ENCODE data around the gene NELL2. TPM values are rescaled to one million over a fixed set of nuclear protein-coding genes. Genes with fewer than 3 reads are reported as not detected.
"Not testable (repeated sequence)": the region's sequence is repeated elsewhere in the genome, so short reads cannot be mapped to it uniquely, and the experiment has no call there.

NELL2 gene
- total RNA-seq, 5 donors from 2014 or later (not counting 1 experiment from before 2014, with no cell fraction given) = 154 to 212 (median 169) TPM

DNA sequence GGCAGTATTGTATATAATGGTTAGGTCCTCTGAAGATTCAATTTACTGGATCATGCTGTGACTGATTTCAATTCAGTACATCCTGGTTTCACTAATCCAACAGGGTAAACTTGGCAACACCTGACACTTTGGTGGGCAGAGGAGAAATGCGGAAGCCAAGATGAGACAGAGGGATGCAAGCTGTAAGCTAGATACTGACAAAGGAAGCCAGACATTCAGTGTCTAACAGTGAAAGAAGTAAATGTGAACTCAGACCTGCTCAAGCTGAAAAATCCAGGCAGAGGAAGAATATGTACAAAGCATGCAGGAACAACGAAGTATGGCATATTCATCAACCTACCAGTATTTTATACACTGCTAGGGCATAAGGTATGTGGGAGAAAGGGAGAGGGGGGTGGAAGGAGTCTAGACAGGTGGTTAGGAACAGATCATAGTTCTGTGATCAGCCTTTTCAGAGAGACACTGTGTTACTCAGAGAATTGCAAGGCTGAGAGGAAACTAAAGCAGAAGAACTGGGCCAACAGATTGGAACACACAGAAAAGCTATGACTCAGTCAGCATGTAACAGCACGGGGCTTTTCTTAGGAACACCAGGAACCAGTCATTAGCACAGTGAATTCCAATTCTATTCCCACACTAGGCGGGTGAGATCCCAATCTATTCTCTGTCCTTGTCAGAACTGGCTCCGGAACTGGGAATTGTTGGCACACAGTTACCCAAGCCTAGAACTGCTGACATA is 40.3 kb downstream of the NELL2 start:
- WGBS (ENCODE audit: insufficient coverage) = 77% methylated on average over 4 of the region's 5 CpGs
- Histone ChIP-seq H3K4me3 (ENCODE audit: control insufficient read depth in 1 of 2, extremely low read depth in 1 of 2, low read length in 1 of 2) (no peak overlapping the region), H3K27ac (ENCODE audit: low read length) (peak overlapping the region; percentile 59), H3K36me3 (ENCODE audit: control insufficient read depth in 2 of 2, extremely low read depth in 1 of 2, insufficient read depth in 1 of 2, low read length in 1 of 2) (peaks cover 0 to 2% of the 10 kb centered on the region in 2 donors), H3K4me1 (ENCODE audit: control insufficient read depth in 1 of 2, extremely low read depth in 1 of 2, insufficient read depth in 2 of 2, low read length in 2 of 2) (peaks cover 25 to 44% of the 10 kb centered on the region in 2 experiments), H3K9me3 (no peaks in the 10 kb centered on the region), H3K27me3 (replicated peaks in 1 of 2; ENCODE audit: control insufficient read depth in 2 of 2, extremely low read depth in 1 of 2, insufficient read depth in 2 of 2, low read length in 1 of 2) (no peaks in the 10 kb centered on the region)
- peak in 3 of 35 experiments; percentile 18 to 44 (median 18) for DNase-seq
- peak overlapping the region; percentile 93 to 95 for H3K27ac Mint-ChIP-seq
- POLR2A ChIA-PET = no interaction called here
- peak overlapping the region; percentile 62 to 75 (median 70) for H3K4me3 Mint-ChIP-seq
- H3K36me3 Mint-ChIP-seq = peaks cover 8% of the 10 kb centered on the region
- H3K4me1 Mint-ChIP-seq = peaks cover 79 to 94% (median 94%) of the 10 kb centered on the region in 3 donors
- H3K27me3 Mint-ChIP-seq = no peaks in the 10 kb centered on the region
- CTCF ChIA-PET = interaction anchor here in 1 of 2 donors (0.6 to 1.6 kb wide), 2 partner anchors 38 to 572 kb away, joined by 5 to 6 read pairs; no protein-coding TSS in a partner anchor
- ATAC-seq (replicated peaks in 1 of 4) = peak; percentile 81 to 88 (median 86)
- no peaks in the 10 kb centered on the region for H3K9me3 Mint-ChIP-seq

DNA sequence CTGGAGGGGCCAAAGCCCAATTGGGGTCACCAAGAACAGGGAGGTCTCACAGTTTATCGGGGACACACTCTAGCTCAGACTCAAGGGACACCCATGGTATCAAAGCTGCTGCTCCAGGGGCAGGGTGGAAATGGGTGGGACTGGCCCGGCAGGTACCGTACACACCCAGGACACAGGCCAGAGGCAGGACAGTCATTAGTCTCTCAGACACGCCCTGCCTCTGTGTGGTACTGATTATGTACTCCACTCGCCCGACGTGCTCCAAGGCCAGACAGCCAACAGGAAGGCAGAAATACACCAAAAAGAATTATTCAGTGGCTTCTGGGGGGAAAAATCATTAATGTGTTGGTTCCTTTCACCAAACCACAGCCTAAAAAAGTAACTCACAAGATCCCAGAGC is 41.1 kb downstream of the NELL2 start:
- POLR2A ChIA-PET; H3K27me3 ChIP-seq (replicated peaks in 1 of 2; ENCODE audit: control insufficient read depth in 2 of 2, extremely low read depth in 1 of 2, insufficient read depth in 2 of 2, low read length in 1 of 2); H3K4me3 ChIP-seq (ENCODE audit: control insufficient read depth in 1 of 2, extremely low read depth in 1 of 2, low read length in 1 of 2); H3K27me3 Mint-ChIP-seq; H3K36me3 Mint-ChIP-seq; H3K36me3 ChIP-seq (ENCODE audit: control insufficient read depth in 2 of 2, extremely low read depth in 1 of 2, insufficient read depth in 1 of 2, low read length in 1 of 2); CTCF ChIA-PET; ATAC-seq (replicated peaks in 1 of 4); DNase-seq; H3K9me3 Mint-ChIP-seq; H3K9me3 ChIP-seq: not testable (repeated sequence)
- peak overlapping the region; percentile 59 for H3K27ac ChIP-seq (ENCODE audit: low read length)
- peak overlapping the region; percentile 93 to 95 for H3K27ac Mint-ChIP-seq
- H3K4me1 Mint-ChIP-seq = peaks cover 81 to 96% (median 95%) of the 10 kb centered on the region in 3 donors
- peak overlapping the region; percentile 55 to 75 (median 62) for H3K4me3 Mint-ChIP-seq
- 85% methylated on average over 4 of the region's 7 CpGs for WGBS (ENCODE audit: insufficient coverage)
- peaks cover 25 to 45% of the 10 kb centered on the region in 2 experiments for H3K4me1 ChIP-seq (ENCODE audit: control insufficient read depth in 1 of 2, extremely low read depth in 1 of 2, insufficient read depth in 2 of 2, low read length in 2 of 2)

DNA sequence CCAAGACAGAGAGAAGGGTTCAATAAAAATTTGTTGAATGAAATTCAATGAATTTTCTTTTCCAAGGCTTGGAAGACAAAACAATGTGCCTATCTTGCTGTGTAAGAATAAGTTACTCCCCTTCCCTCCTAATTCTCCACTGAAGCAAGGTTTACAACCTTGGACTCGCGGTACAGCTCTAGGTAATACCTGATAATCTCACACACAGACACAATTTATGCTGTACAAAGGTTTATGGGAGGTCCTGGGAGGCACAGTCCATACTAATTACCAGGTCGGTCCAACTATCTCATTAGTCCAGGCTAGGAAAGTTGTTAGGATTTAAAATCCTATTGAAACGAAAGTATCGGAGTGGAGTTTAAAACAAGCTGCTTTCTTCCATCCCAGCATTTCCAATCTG is 42.6 kb downstream of the NELL2 start:
- H3K4me1 ChIP-seq (ENCODE audit: control insufficient read depth in 1 of 2, extremely low read depth in 1 of 2, insufficient read depth in 2 of 2, low read length in 2 of 2) = peaks cover 34 to 43% of the 10 kb centered on the region in 2 experiments
- H3K4me3 ChIP-seq (ENCODE audit: control insufficient read depth in 1 of 2, extremely low read depth in 1 of 2, low read length in 1 of 2) = no peak overlapping the region
- Mint-ChIP-seq H3K9me3 (no peaks in the 10 kb centered on the region), H3K27ac (peak overlapping the region; percentile 75 to 79), H3K36me3 (peaks cover 8% of the 10 kb centered on the region), H3K4me1 (peaks cover 80 to 94% (median 94%) of the 10 kb centered on the region in 3 donors), H3K4me3 (peak overlapping the region in 1 of 3 donors; percentile 4), H3K27me3 (no peaks in the 10 kb centered on the region)
- H3K9me3 ChIP-seq = no peaks in the 10 kb centered on the region
- whole genome bisulfite sequencing (ENCODE audit: insufficient coverage) = no CpG with 5 or more reads among the region's 5 CpGs
- POLR2A ChIA-PET = no interaction called here
- ATAC-seq (replicated peaks in 1 of 4) = no peak
- no peak overlapping the region for H3K27ac ChIP-seq (ENCODE audit: low read length)
- no peaks in the 10 kb centered on the region for H3K27me3 ChIP-seq (replicated peaks in 1 of 2; ENCODE audit: control insufficient read depth in 2 of 2, extremely low read depth in 1 of 2, insufficient read depth in 2 of 2, low read length in 1 of 2)
- CTCF ChIA-PET = no interaction called here
- DNase-seq = no peak
- H3K36me3 ChIP-seq (ENCODE audit: control insufficient read depth in 2 of 2, extremely low read depth in 1 of 2, insufficient read depth in 1 of 2, low read length in 1 of 2) = peaks cover 0 to 2% of the 10 kb centered on the region in 2 donors

- Histone ChIP-seq H3K4me1 (ENCODE audit: control insufficient read depth in 1 of 2, extremely low read depth in 1 of 2, insufficient read depth in 2 of 2, low read length in 2 of 2) (peaks cover 29 to 32% of the 10 kb centered on the region in 2 experiments), H3K27me3 (replicated peaks in 1 of 2; ENCODE audit: control insufficient read depth in 2 of 2, extremely low read depth in 1 of 2, insufficient read depth in 2 of 2, low read length in 1 of 2) (no peaks in the 10 kb centered on the region), H3K9me3 (no peaks in the 10 kb centered on the region), H3K4me3 (ENCODE audit: control insufficient read depth in 1 of 2, extremely low read depth in 1 of 2, low read length in 1 of 2) (no peak overlapping the region), H3K27ac (ENCODE audit: low read length) (no peak overlapping the region), H3K36me3 (ENCODE audit: control insufficient read depth in 2 of 2, extremely low read depth in 1 of 2, insufficient read depth in 1 of 2, low read length in 1 of 2) (no peaks in the 10 kb centered on the region)
- Mint-ChIP-seq H3K27me3 (no peaks in the 10 kb centered on the region), H3K9me3 (peaks cover 0 to 6% (median 0%) of the 10 kb centered on the region in 3 donors), H3K36me3 (peaks cover 10% of the 10 kb centered on the region), H3K4me3 (peak overlapping the region in 1 of 3 donors; percentile 19), H3K4me1 (peaks cover 69 to 86% (median 84%) of the 10 kb centered on the region in 3 donors), H3K27ac (peak overlapping the region; percentile 80 to 88)
- DNase-seq = no peak
- no peak for ATAC-seq (replicated peaks in 1 of 4)
- CTCF ChIA-PET = interaction anchor here in 1 of 2 donors (1.5 kb wide), 1 partner anchor 43 kb away, joined by 5 read pairs; no protein-coding TSS in a partner anchor
- POLR2A ChIA-PET = interaction anchor here in 1 of 2 donors (0.9 kb wide), 1 partner anchor 18 kb away, joined by 4 read pairs; no protein-coding TSS in a partner anchor
- WGBS (ENCODE audit: insufficient coverage) = 85% methylated on average over 1 of the region's 1 CpG
These were observed 45.5 kb downstream of the NELL2 start for GRCh38 chr12:44830566-44831055.

DNA sequence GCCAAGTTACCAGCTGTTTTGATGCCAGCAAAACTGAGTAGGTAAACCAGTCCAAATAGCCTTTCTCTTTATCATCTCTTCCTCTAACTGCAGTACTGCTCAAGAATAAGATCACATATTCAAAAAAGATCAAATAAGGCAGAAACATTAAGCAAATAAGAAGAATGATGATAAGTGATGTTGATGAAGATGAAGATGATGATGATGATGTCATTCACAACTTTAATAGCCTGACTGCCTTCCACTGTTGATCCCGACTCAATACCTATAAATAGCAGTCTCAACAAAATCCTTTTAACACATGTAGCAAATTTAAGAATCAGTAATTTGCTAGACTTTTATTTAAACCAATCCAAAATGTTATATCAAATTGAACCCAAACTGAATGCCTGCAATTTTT is 47.1 kb downstream of the NELL2 start:
- Histone ChIP-seq H3K4me3 (ENCODE audit: control insufficient read depth in 1 of 2, extremely low read depth in 1 of 2, low read length in 1 of 2) (no peak overlapping the region), H3K9me3 (no peaks in the 10 kb centered on the region), H3K36me3 (ENCODE audit: control insufficient read depth in 2 of 2, extremely low read depth in 1 of 2, insufficient read depth in 1 of 2, low read length in 1 of 2) (no peaks in the 10 kb centered on the region), H3K4me1 (ENCODE audit: control insufficient read depth in 1 of 2, extremely low read depth in 1 of 2, insufficient read depth in 2 of 2, low read length in 2 of 2) (peaks cover 17 to 28% of the 10 kb centered on the region in 2 experiments), H3K27ac (ENCODE audit: low read length) (peak overlapping the region; percentile 56), H3K27me3 (replicated peaks in 1 of 2; ENCODE audit: control insufficient read depth in 2 of 2, extremely low read depth in 1 of 2, insufficient read depth in 2 of 2, low read length in 1 of 2) (no peaks in the 10 kb centered on the region)
- CTCF ChIA-PET = interaction anchor here in 1 of 2 donors (1.0 kb wide), 2 partner anchors 8 to 44 kb away, joined by 3 to 4 read pairs; no protein-coding TSS in a partner anchor
- WGBS (ENCODE audit: insufficient coverage) = 88% methylated on average over 1 of the region's 1 CpG
- peaks cover 55 to 78% (median 76%) of the 10 kb centered on the region in 3 donors for H3K4me1 Mint-ChIP-seq
- H3K9me3 Mint-ChIP-seq = peaks cover 0 to 6% (median 3%) of the 10 kb centered on the region in 3 donors
- H3K36me3 Mint-ChIP-seq = peaks cover 16% of the 10 kb centered on the region
- ATAC-seq (replicated peaks in 1 of 4) (no peak), DNase-seq (no peak)
- H3K27me3 Mint-ChIP-seq = no peaks in the 10 kb centered on the region
- POLR2A ChIA-PET = no interaction called here
- peak overlapping the region in 1 of 3 donors; percentile 31 for H3K4me3 Mint-ChIP-seq
- H3K27ac Mint-ChIP-seq = peak overlapping the region; percentile 85 to 89

DNA sequence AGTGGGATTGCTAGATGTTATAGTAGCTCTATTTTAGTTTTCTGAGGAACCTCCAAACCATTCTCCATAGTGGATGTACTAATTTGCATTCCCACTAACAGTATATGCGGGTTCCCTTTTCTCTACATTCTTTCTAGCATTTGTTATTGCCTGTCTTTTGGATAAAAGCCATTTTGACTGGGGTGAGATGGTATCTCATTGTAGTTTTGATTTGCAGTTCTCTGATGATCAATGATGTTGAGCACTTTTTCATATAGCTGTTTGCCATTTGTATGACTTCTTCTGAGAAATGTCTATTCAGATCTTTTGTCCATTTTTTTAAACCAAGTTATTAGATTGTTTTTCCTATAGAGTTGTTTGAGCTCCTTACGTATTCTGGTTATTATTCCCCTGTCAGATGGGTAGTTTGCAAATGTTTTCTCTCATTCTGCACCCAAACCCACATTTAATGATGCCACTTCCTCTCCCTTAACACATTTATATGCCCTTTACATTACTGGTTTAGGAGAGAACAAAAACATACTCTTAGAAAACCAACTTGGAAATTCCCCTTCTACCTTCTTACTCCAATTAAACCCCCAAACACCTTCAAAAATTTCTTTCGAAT is 48.2 kb downstream of the NELL2 start:
- peak overlapping the region in 1 of 2 donors; percentile 0 for H3K4me3 ChIP-seq (ENCODE audit: control insufficient read depth in 1 of 2, extremely low read depth in 1 of 2, low read length in 1 of 2)
- H3K9me3 Mint-ChIP-seq = peaks cover 0 to 6% (median 4%) of the 10 kb centered on the region in 3 donors

More for the DNA sequence above, 48.2 kb downstream of the NELL2 start:
- WGBS (ENCODE audit: insufficient coverage) = no CpG with 5 or more reads among the region's 3 CpGs
- Histone ChIP-seq H3K27me3 (replicated peaks in 1 of 2; ENCODE audit: control insufficient read depth in 2 of 2, extremely low read depth in 1 of 2, insufficient read depth in 2 of 2, low read length in 1 of 2) (no peaks in the 10 kb centered on the region), H3K4me1 (ENCODE audit: control insufficient read depth in 1 of 2, extremely low read depth in 1 of 2, insufficient read depth in 2 of 2, low read length in 2 of 2) (peaks cover 17 to 28% of the 10 kb centered on the region in 2 experiments), H3K9me3 (no peaks in the 10 kb centered on the region), H3K27ac (ENCODE audit: low read length) (peak overlapping the region; percentile 56), H3K36me3 (ENCODE audit: control insufficient read depth in 2 of 2, extremely low read depth in 1 of 2, insufficient read depth in 1 of 2, low read length in 1 of 2) (no peaks in the 10 kb centered on the region)
- DNase-seq = peak in 3 of 35 experiments; percentile 15 to 81 (median 22)
- no peaks in the 10 kb centered on the region for H3K27me3 Mint-ChIP-seq
- ChIA-PET POLR2A (interaction anchor here (0.6 to 1.2 kb wide), 4 partner anchors 11 to 414 kb away, joined by 3 to 5 read pairs (median 4); no protein-coding TSS in a partner anchor), CTCF (interaction anchor here (0.8 to 1.7 kb wide), 10 partner anchors 13 to 49 kb away, joined by 3 to 18 read pairs (median 4); partner anchors contain the start of gene NELL2 (in 1 of the 2))
- peaks cover 44 to 75% (median 74%) of the 10 kb centered on the region in 3 donors for H3K4me1 Mint-ChIP-seq
- peaks cover 17% of the 10 kb centered on the region for H3K36me3 Mint-ChIP-seq
- H3K4me3 Mint-ChIP-seq = peak overlapping the region; percentile 61 to 73 (median 64)
- peak; percentile 84 to 94 (median 86) for ATAC-seq (replicated peaks in 1 of 4)
- peak overlapping the region; percentile 95 to 98 for H3K27ac Mint-ChIP-seq
